A673 (cell line): Measurements from ENCODE around the gene TESK2.

Experiments used
- EZH2 ChIP-seq: fragments of 200-600 bp; sonication (generic); IDR thresholded peaks from 2 replicates; pipeline ENCODE4 v1.6.1; 2017; ENCODE audit warnings: borderline replicate concordance, low read depth, mild to moderate bottlenecking, mixed read lengths, antibody characterized with exemption, low read length; ENCODE audit not compliant: poor library complexity, severe bottlenecking
- TF ChIP-seq, protein P1 (sequence below): fragments of 300-800, 200-600 bp; sonication (generic); conservative IDR thresholded peaks from 2 replicates; pipeline ENCODE4 v1.5.1; 2017; ENCODE audit warnings: low read depth, mild to moderate bottlenecking, antibody characterized with exemption, low read length, moderate library complexity, mixed read lengths

- TF ChIP-seq, protein P1, sequence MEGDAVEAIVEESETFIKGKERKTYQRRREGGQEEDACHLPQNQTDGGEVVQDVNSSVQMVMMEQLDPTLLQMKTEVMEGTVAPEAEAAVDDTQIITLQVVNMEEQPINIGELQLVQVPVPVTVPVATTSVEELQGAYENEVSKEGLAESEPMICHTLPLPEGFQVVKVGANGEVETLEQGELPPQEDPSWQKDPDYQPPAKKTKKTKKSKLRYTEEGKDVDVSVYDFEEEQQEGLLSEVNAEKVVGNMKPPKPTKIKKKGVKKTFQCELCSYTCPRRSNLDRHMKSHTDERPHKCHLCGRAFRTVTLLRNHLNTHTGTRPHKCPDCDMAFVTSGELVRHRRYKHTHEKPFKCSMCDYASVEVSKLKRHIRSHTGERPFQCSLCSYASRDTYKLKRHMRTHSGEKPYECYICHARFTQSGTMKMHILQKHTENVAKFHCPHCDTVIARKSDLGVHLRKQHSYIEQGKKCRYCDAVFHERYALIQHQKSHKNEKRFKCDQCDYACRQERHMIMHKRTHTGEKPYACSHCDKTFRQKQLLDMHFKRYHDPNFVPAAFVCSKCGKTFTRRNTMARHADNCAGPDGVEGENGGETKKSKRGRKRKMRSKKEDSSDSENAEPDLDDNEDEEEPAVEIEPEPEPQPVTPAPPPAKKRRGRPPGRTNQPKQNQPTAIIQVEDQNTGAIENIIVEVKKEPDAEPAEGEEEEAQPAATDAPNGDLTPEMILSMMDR: no peak
- TF ChIP-seq EZH2: no peak
Measured at GRCh38 chr1:45340816-45341466, 150.0 kb downstream of the TESK2 start.
